HG02763 (cell line): ENCODE results near the gene POLD3.

Experiments used
- ATAC-seq: cut with Tn5 transposase; IDR thresholded peaks from one replicate; pipeline ENCODE4 v1.9.1; 2021; ENCODE audit warnings: mild to moderate bottlenecking, moderate library complexity; ENCODE audit not compliant: unreplicated experiment

POLD3 gene

DNA sequence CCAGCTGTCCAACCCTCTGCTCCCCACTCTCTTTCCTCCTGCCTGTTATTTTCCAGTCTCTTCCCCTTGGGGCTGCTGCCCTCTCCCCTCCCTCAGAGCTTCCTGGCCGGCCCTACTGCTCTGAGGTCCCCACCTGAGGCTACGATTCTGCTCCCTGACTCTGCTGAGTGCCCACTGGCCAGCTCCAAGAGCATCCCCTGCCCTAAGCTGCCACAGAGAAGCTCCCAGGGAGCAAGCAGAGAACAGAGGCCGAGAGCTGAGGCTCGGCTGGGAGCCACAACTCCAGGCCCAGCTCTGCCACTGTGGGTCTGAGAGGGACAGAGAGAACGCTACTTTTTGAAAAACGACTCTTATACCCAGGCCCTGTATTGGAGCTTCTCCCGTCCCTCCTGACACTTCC is 77.8 kb downstream of the POLD3 start:
- no peak for ATAC-seq

- no peak for ATAC-seq
Measured at GRCh38 chr11:74671520-74672196, 79.3 kb downstream of the POLD3 start.

GRCh38 chr11:74672332-74672955 is 80.1 kb downstream of the POLD3 start:
- ATAC-seq: no peak

- ATAC-seq: no peak
Measured at GRCh38 chr11:74672956-74673692, 80.7 kb downstream of the POLD3 start.

DNA sequence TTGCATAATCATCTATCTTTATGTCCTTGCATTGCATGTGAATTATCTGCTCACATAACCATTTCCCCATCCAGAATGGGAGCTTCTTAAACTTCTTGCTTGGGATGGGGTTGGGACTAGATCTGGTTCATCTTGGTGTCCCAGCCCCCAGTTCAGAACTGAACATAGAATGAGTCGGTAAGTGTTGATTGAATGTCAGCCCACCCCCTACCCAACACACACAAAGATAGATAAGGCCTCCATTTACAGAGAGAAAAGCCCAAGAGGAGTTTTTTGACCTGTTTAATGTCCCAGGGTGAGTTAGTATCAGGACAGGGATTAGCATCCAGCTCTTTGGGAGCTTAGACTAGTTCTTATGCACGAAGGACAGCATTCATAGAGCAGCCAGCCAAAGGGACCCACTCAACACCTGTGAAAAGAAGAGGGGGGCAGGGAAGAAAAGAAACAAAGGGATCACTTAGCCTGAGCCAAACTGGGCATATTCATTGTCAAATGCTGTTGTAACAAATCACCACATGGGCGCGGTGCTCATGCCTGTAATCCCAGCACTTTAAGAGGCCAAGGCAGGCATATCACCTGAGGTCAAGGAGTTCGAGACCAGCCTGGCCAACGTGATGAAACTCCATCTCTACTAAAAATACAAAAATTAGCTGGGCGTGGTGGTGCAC is 81.4 kb downstream of the POLD3 start:
- ATAC-seq: no peak

DNA sequence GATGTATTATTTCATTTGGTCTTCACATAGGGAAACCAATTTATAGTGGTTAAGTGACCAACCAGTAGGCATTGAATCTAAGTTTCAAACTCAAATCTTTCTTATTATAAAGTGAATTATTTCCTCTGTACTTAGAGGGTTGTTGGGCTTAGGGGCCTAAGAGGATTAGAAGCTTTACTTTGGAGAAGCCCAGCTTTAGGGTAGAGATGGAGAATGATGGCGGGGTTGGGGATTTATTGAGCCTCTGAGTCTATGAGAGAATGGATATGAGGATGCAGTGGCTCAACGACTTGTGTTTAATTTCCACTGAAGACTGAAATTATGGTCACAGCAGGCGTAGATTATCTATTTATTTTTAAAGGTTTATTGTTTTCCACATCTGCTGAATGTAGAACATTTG is 83.4 kb downstream of the POLD3 start:
- ATAC-seq: no peak

GRCh38 chr11:74676596-74676995 is 84.2 kb downstream of the POLD3 start:
- no peak for ATAC-seq

DNA sequence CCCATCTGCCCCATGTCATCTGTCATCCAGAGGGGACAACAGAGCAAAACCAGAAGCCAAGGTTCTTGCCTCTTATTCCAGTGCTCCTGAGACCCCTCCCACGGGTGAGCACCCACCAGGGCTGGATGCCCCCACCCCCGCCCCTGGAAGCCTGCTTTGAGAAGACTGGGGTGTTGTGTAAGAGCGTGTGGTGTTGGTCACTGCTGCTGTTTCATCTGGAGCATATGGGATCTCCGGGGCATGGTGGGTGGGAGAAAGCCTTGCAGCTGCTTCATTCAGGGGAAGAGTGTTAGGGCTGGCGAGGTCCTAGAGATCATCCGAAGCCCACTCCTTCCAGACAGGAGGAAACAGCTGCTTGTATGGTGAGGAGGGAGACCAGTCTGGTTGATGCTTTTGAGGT is 84.7 kb downstream of the POLD3 start:
- ATAC-seq: no peak

DNA sequence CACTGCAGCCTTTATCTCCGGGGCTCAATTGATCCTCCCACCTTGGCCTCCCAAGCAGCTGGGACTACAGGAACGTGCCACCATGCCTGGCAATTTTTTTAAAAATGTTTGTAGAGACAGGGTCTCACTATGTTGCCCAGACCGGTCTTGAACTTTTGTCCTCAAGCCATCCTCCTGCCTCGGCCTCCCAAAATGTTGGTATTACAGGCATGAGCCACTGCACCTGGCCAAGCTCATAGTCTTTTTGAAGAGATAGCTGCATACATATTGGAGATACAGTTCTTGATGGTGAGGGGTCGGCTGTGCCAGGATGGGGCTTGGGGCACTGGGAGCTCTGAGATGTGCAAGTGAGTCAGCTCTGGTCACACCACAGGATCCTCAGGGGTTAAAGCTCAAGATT is 85.7 kb downstream of the POLD3 start:
- no peak for ATAC-seq

DNA sequence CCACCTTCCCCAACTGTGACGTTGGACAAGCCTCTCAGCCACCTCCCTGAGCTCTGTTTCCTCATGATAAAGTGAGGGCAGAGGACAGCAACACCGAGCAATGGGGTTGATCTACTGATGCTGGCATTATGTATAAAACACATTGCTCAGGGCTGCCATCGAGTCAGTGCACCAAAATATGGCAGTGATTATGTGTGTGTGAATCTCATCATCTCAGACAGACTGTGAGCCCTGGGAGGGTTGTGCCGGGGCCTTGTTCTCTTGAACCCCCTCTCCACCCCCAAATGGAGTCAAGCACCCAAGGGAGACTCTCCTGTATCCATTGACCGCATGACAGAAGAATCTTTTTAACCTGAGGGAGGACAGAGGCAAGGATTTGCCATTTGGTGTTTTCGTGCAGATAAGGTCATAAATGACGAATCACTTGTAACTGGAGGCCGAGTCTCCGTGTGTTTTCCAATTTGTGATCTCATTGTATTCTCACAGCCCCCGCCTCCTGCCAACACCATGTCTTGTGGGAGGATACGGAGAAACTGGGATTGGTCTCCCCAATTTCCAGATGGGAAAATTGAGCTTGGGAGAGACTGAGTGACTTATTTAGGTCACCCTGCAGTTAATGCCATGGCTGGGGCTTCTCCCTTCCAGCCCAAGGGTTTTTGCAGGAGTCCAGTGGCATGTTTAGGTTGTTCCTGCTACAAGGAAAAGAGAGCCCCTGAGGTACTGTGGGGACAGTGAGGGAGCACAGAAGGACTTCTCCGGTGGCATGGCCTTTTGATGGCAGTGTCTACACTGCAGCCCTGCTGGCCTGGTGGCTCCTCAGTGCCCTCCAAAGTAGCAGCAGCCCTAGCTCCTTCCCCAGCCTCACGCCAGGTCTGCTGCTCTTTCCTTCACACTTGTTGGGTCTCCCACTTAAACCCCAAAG is 86.5 kb downstream of the POLD3 start:
- ATAC-seq: no peak

- no peak for ATAC-seq
Measured at GRCh38 chr11:74679513-74679865, 87.1 kb downstream of the POLD3 start.

GRCh38 chr11:74680035-74680671 is 87.8 kb downstream of the POLD3 start:
- no peak for ATAC-seq

DNA sequence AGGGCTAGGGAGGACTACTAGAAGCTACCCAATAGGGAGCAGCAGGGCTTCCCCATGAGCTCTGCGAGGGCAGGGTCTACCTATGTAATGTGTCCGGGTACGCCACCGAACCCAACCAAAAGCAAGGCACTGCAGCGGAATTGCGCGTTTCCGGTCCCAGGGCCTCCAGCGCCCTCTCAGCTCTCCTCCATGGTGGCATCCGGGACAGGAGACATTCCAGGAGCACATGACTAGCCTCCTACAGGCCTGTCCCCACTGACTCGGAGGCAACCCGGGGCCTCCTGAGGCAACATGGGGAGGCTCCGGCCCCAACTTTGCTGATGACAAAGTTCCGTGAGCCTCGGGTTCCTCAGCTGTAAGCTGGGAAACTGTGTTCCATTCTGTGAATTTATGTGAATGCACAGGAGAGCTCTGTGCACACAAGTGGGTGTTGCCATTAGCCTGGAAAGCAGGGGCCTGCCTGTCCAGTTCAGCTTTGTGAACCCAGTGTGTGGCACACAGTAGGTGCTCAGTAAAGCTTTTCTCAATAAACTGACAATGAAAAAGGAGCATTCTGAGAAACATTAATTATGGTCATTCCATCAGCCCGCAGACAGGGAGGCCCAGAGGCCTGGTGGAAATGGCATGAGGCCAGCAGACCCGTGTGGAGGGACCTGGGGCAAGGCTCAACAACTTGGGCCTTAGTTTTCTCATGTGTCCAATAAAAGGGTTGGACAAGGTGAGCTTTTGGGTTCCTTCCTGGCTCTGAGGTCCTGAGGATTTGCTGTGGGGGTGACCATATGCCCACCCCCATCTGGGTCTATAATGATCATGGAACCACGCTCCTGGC is 88.5 kb downstream of the POLD3 start:
- ATAC-seq: no peak

DNA sequence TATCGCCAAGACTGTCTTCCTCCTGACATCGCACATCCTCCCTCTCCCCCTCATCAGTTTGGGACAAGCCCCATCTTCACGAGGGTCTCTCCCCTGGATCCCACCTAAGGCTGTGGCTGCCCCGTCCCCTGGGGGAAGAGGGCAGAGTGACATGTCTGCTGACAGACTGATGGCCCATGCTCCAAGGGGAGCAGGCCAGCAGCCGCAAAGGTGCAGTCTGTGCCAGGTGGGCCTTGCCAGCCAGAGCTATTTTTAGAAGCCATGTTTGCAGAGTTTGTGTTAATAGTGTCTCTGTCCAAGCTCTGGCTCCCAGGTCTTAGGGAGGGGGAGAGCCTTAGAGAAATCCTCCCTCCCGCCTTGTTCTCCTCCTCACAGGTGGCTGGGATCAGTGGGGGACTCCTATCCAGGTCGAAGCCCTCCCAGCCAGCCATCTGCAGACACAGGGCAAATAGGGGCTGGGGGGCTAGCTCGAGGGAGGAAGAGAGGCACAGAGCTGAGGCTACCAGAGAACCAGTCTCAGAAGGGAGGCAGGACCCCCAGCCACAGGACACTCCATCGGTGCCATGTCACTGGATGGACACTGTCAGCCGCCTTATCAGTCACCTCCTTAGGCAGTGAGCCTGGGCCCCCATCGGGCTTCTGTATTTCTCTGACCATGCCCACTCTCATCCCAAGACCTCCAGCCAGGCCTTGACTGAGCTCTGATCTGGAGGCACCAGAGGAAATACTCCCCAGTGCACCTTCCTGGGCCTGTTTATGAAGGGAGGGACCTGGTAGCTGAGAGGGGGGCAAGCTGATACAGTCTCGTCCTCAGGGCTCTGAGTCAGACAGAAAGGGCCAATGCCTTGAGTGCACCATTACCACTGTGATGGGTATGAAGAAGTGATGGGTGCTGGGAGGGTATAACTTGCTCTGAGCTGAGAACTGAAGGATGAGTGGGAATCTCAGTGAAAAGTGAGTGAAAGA is 89.6 kb downstream of the POLD3 start:
- no peak for ATAC-seq

GRCh38 chr11:74682731-74683278 is 90.4 kb downstream of the POLD3 start:
- ATAC-seq: no peak

DNA sequence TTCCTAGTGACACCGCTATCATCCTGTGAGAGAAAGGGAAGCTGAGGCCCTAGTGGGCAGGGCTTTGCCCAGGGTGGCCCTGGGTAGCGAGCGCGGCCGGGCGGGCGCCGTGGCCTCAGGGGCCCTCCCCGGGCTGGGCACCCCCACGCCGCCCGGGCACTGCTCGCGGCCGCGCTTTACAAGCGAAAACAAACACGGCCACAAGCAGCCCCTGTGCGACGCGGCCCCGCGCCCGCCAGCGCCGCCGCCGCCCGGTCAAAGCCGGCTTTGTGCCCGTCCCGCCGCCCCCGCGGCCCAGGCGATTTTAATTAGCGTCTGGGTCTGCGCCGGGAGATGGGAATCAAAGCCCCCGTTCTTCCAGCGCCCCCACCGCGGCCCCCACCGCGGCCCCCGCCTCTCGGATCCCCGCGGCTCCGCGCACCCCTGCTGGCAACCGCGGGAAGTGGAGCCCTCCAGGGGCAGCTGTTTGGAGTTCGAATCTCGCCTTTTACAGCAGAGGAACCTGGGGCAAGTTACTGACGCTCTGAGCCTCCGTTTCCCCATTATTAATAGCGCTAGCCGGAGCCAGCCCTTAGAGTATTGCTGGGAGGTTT is 91.0 kb downstream of the POLD3 start:
- ATAC-seq: no peak

GRCh38 chr11:74683941-74684481 is 91.6 kb downstream of the POLD3 start:
- no peak for ATAC-seq
